Measurements from ENCODE around the gene ACER3.

DNA sequence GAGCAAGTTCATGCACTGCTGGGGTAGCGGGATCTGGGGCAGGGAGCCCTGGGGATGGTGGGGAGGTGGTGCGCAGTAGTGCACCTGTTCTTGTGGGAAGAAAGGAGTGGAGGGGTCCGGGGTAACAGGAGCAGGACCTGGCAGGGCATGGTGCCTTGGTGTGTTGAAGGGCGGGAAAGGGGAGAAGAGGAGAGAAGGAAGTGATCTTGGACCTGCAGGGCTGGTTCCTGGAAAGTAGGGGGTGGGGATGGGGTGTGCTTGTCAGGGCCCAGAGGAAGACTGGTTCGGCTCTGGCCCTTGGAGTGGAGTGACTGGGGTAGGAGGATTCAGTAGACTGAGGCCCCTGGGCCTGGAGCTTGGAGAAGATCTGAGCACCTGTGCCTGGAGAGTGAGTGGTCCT is 195.2 kb downstream of the ACER3 start:
- TF ChIP-seq CTCF (IDR thresholded peaks at IDR 0.05): no peak
- no peak for TF ChIP-seq POLR2AphosphoS5 (IDR thresholded peaks at IDR 0.05)
- TF ChIP-seq EP300 (IDR thresholded peaks at IDR 0.05): no peak
- no peak for TF ChIP-seq POLR2A (IDR thresholded peaks at IDR 0.05)

All from sigmoid colon (tissue), 4 donors.